HepG2 (cell line): Measurements from ENCODE around the gene PHC1. TPM values are rescaled to one million over a fixed set of nuclear protein-coding genes. Genes with fewer than 3 reads are reported as not detected.
A peak's percentile ranks its signal among the peaks of the same experiment; 100 is the strongest.

Experiments used
- ARHGAP35 ChIP-seq: sonication (generic); formaldehyde crosslinking; IDR thresholded peaks from 2 replicates; pipeline ENCODE4 v1.9.0; 2022; ENCODE audit warnings: mild to moderate bottlenecking, inconsistent platforms, moderate library complexity, missing genetic modification reagents, borderline replicate concordance
- BORCS8-MEF2B ChIP-seq: sonication (generic); formaldehyde crosslinking; IDR thresholded peaks from 2 replicates; pipeline ENCODE4 v1.8.0; 2022; ENCODE audit warnings: mild to moderate bottlenecking, missing genetic modification reagents
- CBX1 ChIP-seq: IDR thresholded peaks from one replicate; pipeline ENCODE4 v1.6.1; 2016; ENCODE audit warnings: antibody characterized with exemption, low read depth
- CSRNP2 ChIP-seq: sonication (generic); formaldehyde crosslinking; conservative IDR thresholded peaks from 2 replicates; pipeline ENCODE4 v1.8.0; 2022; ENCODE audit warnings: low read depth, missing genetic modification reagents
- DPF2 ChIP-seq: sonication (generic); formaldehyde crosslinking; IDR thresholded peaks from 2 replicates; pipeline ENCODE4 v1.4.0; 2020; ENCODE audit warnings: mild to moderate bottlenecking, low read depth, missing genetic modification reagents, borderline replicate concordance
- GABPA ChIP-seq, 2 experiments: IDR thresholded peaks; 2 replicates each; pipeline ENCODE4 v1.6.1; 2011 to 2016; ENCODE audit warnings: low read depth in 2 of 2, low read length in 1 of 2, missing biosample characterization in 1 of 2, missing genetic modification characterization in 1 of 2
- GATA4 ChIP-seq: sonication (generic); IDR thresholded peaks from 2 replicates; pipeline ENCODE4 v1.6.1; 2016; ENCODE audit warnings: antibody characterized with exemption, low read depth, borderline replicate concordance
- PAWR ChIP-seq: sonication (generic); formaldehyde crosslinking; IDR thresholded peaks from 2 replicates; pipeline ENCODE4 v1.4.0; 2020; ENCODE audit warnings: missing genetic modification reagents, mild to moderate bottlenecking, borderline replicate concordance
- RBAK ChIP-seq: sonication (generic); formaldehyde crosslinking; IDR thresholded peaks from 2 replicates; pipeline ENCODE4 v1.5.1; 2020; ENCODE audit warnings: mild to moderate bottlenecking, missing genetic modification reagents
- SCMH1 ChIP-seq: sonication (generic); formaldehyde crosslinking; IDR thresholded peaks from 2 replicates; pipeline ENCODE4 v1.9.0; 2021; ENCODE audit warnings: missing genetic modification reagents, mild to moderate bottlenecking, borderline replicate concordance
- SMAD3 ChIP-seq: sonication (generic); formaldehyde crosslinking; IDR thresholded peaks from 2 replicates; pipeline ENCODE4 v1.4.0; 2020; ENCODE audit warnings: missing genetic modification reagents
- SMC3 ChIP-seq: IDR thresholded peaks from 2 replicates; pipeline ENCODE4 v1.6.1; 2011; ENCODE audit warnings: low read length, improper control_type of control experiment
- ZNF441 ChIP-seq: sonication (generic); formaldehyde crosslinking; IDR thresholded peaks from 2 replicates; pipeline ENCODE4 v1.7.0; 2021; ENCODE audit warnings: missing genetic modification reagents, borderline replicate concordance
- ZNF567 ChIP-seq: sonication (generic); formaldehyde crosslinking; IDR thresholded peaks from 2 replicates; pipeline ENCODE4 v1.8.1; 2023; ENCODE audit warnings: mild to moderate bottlenecking, missing genetic modification reagents, borderline replicate concordance
- ZNF619 ChIP-seq: sonication (generic); formaldehyde crosslinking; IDR thresholded peaks from 2 replicates; pipeline ENCODE4 v1.4.0; 2020; ENCODE audit warnings: mild to moderate bottlenecking, missing genetic modification reagents
- ZNF746 ChIP-seq: sonication (generic); formaldehyde crosslinking; IDR thresholded peaks from 2 replicates; pipeline ENCODE4 v1.8.0; 2022; ENCODE audit warnings: mild to moderate bottlenecking, missing genetic modification reagents
- ZNF891 ChIP-seq: sonication (generic); formaldehyde crosslinking; IDR thresholded peaks from 2 replicates; pipeline ENCODE4 v1.5.0; 2020; ENCODE audit warnings: mild to moderate bottlenecking, missing genetic modification reagents
- ZSCAN29 ChIP-seq: sonication (generic); formaldehyde crosslinking; conservative IDR thresholded peaks from 2 replicates; pipeline ENCODE4 v1.4.0; 2020; ENCODE audit warnings: mild to moderate bottlenecking, missing genetic modification reagents
- polyA plus RNA-seq, 8 experiments: library from polyadenylated mRNA; depleted of rRNA in 3 of 8; stranded (reverse) in 7 of 8; unstranded in 1 of 8; fragments of >200 nt; fragmentation: Illumina TruSeq in 4 of 8; extraction: Trizol in 4 of 8; gene quantifications; 2 replicates each; pipeline versions ENCODE4 v1.2.1 to v1.2.3, GENCODE V29; 2011 to 2016; ENCODE audit warnings: low read depth in 4 of 8, missing spikeins in 1 of 8, mixed read lengths in 1 of 8; ENCODE audit not compliant: insufficient read depth in 1 of 8
- total RNA-seq, 5 experiments: library from RNA; depleted of rRNA; stranded (reverse); fragments of >200 nt; fragmentation: Illumina TruSeq; extraction: Trizol; gene quantifications; 2 replicates each; pipeline ENCODE4 v1.2.3, GENCODE V29; 2016; ENCODE audit warnings: low read depth in 1 of 5
- TF ChIP-seq, protein P1 (sequence below): sonication (generic); formaldehyde crosslinking; IDR thresholded peaks from 2 replicates; pipeline ENCODE4 v1.5.0; 2020; ENCODE audit warnings: missing genetic modification reagents
- TF ChIP-seq, protein P2 (sequence below): sonication (generic); formaldehyde crosslinking; IDR thresholded peaks from 2 replicates; pipeline ENCODE4 v1.8.1; 2023; ENCODE audit warnings: mild to moderate bottlenecking, missing genetic modification reagents, borderline replicate concordance

Gene PHC1
- total and polyA plus RNA-seq, 2 of the 13 experiments (the other 11 are each of a cell fraction or from before 2014, with no cell fraction given): 9.4 to 35.0 TPM

DNA sequence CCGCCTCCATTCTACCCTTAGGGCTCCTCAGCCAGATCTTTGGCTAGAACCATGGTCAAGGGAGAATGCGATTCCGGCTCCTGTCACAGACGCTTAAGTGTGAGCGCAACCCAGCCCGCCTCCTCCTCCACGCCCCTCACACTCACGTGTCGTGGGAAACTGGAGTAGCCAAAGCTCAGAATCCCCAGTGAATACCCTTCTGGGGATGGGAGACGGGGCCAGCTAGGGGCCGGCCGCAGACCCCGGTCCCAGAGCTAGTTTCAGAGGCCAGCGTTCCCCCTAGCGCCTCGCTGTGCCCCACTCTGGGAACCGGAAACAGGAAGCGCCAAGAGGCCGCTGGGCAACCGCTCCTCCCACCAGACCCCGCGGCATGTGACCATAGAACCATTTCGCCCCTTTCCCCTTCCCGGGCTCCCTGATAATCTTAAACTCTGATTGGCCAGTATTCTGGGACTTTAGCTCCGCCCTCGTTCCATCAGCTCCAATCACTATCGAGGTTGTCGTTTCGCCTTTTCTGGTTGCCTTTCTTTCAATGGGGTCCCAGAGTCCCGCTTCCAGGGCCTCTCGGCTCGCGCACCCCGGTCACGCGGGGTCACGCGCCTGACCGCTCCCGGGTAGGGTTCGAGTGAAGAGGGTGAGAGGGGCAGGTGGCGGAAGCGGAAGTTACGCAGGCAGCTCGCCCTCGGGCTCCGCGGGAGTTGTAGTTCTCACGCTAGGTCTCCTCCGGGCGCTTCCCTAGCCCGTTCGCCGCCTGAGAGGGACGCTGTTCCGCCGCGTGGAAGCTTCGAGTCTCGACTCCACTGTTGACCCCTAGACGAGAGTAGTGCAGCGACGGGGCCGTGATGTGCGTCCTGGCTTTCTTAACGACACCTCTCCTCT is 35.3 kb downstream of the PHC1 start, which contains the start of gene M6PR (continued):
- TF ChIP-seq, protein P1, sequence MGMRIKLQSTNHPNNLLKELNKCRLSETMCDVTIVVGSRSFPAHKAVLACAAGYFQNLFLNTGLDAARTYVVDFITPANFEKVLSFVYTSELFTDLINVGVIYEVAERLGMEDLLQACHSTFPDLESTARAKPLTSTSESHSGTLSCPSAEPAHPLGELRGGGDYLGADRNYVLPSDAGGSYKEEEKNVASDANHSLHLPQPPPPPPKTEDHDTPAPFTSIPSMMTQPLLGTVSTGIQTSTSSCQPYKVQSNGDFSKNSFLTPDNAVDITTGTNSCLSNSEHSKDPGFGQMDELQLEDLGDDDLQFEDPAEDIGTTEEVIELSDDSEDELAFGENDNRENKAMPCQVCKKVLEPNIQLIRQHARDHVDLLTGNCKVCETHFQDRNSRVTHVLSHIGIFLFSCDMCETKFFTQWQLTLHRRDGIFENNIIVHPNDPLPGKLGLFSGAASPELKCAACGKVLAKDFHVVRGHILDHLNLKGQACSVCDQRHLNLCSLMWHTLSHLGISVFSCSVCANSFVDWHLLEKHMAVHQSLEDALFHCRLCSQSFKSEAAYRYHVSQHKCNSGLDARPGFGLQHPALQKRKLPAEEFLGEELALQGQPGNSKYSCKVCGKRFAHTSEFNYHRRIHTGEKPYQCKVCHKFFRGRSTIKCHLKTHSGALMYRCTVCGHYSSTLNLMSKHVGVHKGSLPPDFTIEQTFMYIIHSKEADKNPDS: peak; percentile 79; the same call in 1 of the 2 replicates
- no peak; the same call in 1 of the 2 replicates for TF ChIP-seq BORCS8-MEF2B (CRISPR knock-in tag)
- no peak for TF ChIP-seq PAWR (CRISPR knock-in tag)
- no peak; the same call in 1 of the 2 replicates for TF ChIP-seq SMAD3 (CRISPR knock-in tag)
- peak; percentile 67; the same call in 1 of the 2 replicates for TF ChIP-seq ZSCAN29
- TF ChIP-seq ZNF619 (CRISPR knock-in tag): 0 out of 2 replicates have a peak, but pooled peaks have one; percentile 16
- 0 out of 2 replicates have a peak, but pooled peaks have one; percentile 16 for TF ChIP-seq RBAK (CRISPR knock-in tag)
- TF ChIP-seq GABPA (IDR thresholded peaks at IDR 0.05; ENCODE audit: low read depth, low read length): peak; percentile 93
- TF ChIP-seq GABPA (CRISPR knock-in tag; IDR thresholded peaks at IDR 0.05; ENCODE audit: low read depth): peak; percentile 97
- TF ChIP-seq ZNF567 (CRISPR knock-in tag): no peak
- TF ChIP-seq GATA4: 0 out of 2 replicates have a peak, but pooled peaks have one; percentile 29
- no peak for TF ChIP-seq ZNF441 (CRISPR knock-in tag)
- peak; percentile 47 for TF ChIP-seq ZNF746
- TF ChIP-seq, protein P2, sequence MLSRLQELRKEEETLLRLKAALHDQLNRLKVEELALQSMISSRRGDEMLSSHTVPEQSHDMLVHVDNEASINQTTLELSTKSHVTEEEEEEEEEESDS: peak; percentile 37; the same call in 1 of the 2 replicates
- 0 out of 2 replicates have a peak, but pooled peaks have one; percentile 5 for TF ChIP-seq DPF2 (CRISPR knock-in tag)
- TF ChIP-seq SCMH1 (CRISPR knock-in tag): no peak
- no peak; the same call in 1 of the 2 replicates for TF ChIP-seq CSRNP2 (CRISPR knock-in tag)
- TF ChIP-seq SMC3: peak; percentile 25; the same call in 1 of the 2 replicates
- no peak for TF ChIP-seq CBX1
- peak; percentile 49; the same call in 1 of the 2 replicates for TF ChIP-seq ARHGAP35
- 0 out of 2 replicates have a peak, but pooled peaks have one; percentile 11 for TF ChIP-seq ZNF891 (CRISPR knock-in tag)
